Measurements from ENCODE around the gene NECAP2.
"Not testable (repeated sequence)": the region's sequence is repeated elsewhere in the genome, so short reads cannot be mapped to it uniquely, and the experiment has no call there.

DNA sequence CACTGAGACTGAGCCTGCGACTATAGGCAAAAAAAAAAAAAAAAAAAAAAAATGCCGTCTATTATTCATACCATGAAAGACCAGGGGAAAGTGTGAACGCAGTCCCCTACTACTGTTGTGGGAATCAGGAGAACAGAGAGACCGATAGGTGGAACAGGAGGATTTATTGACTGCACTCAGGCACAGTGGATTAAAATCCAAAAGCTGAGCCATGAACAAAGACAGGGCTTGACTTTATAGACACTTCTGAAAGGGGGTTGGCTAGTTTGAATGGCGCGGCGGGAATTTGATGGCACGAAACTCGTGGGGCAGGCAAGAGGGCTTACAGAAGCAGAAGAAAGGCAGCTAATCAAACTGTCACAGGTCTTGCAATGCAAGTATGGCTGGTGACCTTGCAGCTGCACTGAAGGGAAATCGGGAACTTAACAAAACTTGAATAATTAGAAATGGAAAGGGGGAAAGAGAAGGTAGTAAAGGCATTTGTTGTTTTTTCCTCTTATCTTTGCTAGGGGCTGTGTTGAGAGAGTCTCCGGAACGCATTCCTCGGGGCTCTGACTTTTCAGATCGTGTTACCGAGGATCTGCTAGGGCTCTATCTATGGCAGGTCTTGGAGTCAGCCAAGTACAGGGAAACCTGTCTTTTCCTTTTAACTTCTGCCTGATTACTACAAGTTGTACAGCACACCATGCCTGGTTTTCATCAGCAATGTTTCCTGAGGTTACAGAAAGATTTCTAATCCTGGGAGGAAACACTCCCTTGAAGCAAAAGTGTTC is 66.0 kb downstream of the NECAP2 start:
- TF ChIP-seq, protein P1, sequence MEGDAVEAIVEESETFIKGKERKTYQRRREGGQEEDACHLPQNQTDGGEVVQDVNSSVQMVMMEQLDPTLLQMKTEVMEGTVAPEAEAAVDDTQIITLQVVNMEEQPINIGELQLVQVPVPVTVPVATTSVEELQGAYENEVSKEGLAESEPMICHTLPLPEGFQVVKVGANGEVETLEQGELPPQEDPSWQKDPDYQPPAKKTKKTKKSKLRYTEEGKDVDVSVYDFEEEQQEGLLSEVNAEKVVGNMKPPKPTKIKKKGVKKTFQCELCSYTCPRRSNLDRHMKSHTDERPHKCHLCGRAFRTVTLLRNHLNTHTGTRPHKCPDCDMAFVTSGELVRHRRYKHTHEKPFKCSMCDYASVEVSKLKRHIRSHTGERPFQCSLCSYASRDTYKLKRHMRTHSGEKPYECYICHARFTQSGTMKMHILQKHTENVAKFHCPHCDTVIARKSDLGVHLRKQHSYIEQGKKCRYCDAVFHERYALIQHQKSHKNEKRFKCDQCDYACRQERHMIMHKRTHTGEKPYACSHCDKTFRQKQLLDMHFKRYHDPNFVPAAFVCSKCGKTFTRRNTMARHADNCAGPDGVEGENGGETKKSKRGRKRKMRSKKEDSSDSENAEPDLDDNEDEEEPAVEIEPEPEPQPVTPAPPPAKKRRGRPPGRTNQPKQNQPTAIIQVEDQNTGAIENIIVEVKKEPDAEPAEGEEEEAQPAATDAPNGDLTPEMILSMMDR (IDR thresholded peaks at IDR 0.05) = not testable (repeated sequence)
- not testable (repeated sequence) for TF ChIP-seq EZH2, EZH2phosphoT487 (IDR thresholded peaks at IDR 0.05)

Data from neural progenitor cell (in vitro differentiated cells).